IPS-18a (cell line): ENCODE measurements around the gene COL4A2.

Experiments used
- H3K27ac ChIP-seq: one replicate; pipeline ENCODE4 v1.5.1; 2013; ENCODE audit warnings: low read length
- H3K27me3 ChIP-seq: one replicate; pipeline ENCODE4 v1.6.1; 2013; ENCODE audit warnings: mild to moderate bottlenecking, low read length; ENCODE audit not compliant: control insufficient read depth, insufficient read depth
- H3K36me3 ChIP-seq: one replicate; pipeline ENCODE4 v1.6.1; 2013; ENCODE audit warnings: low read depth, low read length; ENCODE audit not compliant: control insufficient read depth
- H3K4me1 ChIP-seq: one replicate; pipeline ENCODE4 v1.6.1; 2013; ENCODE audit warnings: low read depth, low read length; ENCODE audit not compliant: control insufficient read depth
- H3K4me3 ChIP-seq: one replicate; pipeline ENCODE4 v1.5.1; 2013; ENCODE audit warnings: low read length
- H3K9ac ChIP-seq: one replicate; pipeline ENCODE4 v1.6.1; 2013; ENCODE audit warnings: mild to moderate bottlenecking, low read length, moderate library complexity
- H3K9me3 ChIP-seq: one replicate; pipeline ENCODE4 v1.6.1; 2013; ENCODE audit warnings: low read depth, low read length; ENCODE audit not compliant: control insufficient read depth

The COL4A2 gene

DNA sequence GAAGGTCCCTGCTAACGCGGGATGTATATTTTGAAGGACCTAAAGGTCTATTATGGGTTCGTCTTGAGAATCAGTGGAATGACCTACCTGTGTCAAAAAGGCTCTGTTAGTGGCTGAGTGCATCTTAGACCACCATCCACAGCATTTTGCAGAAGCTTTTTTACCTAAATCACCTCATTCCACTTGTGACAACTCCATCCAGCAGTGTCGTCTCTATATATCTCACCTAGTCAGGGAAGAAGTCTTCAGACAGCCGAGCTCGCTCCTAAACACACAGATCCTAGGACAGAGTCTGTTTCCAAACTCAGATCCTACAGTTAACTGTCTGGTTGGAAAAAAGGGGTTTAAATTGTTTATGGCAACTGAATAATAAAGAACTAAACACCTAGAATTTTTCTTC lies 33.8 kb upstream of the COL4A2 start:
- H3K36me3 ChIP-seq, result no peaks in the 10 kb centered on the region
- H3K9ac ChIP-seq, result no peak overlapping the region
- no peaks in the 10 kb centered on the region for H3K27me3 ChIP-seq
- H3K4me3 ChIP-seq, result no peak overlapping the region
- no peak overlapping the region for H3K27ac ChIP-seq
- H3K4me1 ChIP-seq, result peaks cover under 1% of the 10 kb centered on the region
- no peaks in the 10 kb centered on the region for H3K9me3 ChIP-seq

DNA sequence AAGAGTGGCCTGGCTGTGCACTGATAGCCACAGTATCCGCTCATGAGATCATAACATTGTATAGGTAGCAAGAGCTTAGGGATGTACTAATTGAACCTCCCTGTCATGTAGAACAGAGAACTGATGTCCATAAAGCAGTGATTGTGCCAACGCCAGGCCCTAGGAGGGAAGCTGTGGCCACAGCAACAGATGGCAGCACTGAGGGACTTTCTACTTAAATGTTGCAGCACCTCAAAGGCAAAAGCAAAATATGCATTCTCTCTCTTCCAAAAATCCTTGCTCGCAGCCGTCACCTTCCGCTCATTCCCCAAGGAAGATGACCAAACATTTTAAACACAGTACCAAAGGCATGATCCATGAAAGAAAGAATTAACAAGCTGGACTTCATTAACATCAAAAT lies 32.4 kb upstream of the COL4A2 start:
- no peak overlapping the region for H3K9ac ChIP-seq
- no peak overlapping the region for H3K4me3 ChIP-seq
- H3K9me3 ChIP-seq, result no peaks in the 10 kb centered on the region
- no peaks in the 10 kb centered on the region for H3K27me3 ChIP-seq
- H3K4me1 ChIP-seq, result no peaks in the 10 kb centered on the region
- H3K36me3 ChIP-seq, result no peaks in the 10 kb centered on the region
- no peak overlapping the region for H3K27ac ChIP-seq

DNA sequence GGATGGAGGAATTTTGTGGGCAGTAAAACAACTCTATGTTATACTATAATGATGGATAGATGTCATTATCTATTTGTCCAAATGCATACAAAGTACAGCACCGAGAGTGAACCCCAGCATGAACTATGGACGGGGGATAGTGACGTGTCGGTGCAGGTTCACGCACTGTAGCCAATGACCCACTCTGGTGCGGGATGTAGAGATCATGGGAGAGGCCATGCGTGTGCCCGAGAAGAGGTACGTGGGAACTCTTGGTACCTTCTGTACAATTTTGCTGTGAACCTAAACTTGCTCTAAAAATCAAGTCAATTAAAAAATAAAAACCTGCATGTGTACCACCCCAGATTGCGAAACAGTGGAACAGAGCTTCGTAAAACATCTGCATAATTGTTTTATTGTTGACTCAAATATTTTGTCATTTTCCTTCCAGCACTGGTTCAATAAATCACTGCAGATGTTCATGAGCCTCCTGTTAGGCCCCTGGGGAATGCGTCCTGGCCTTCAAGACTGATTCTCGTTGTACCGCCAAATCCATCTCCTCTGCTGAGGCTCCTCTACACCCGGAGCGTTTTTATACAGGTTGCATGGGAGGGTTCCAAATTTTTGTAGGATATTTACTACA lies 31.0 kb upstream of the COL4A2 start:
- H3K4me3 ChIP-seq, result no peak overlapping the region
- H3K9me3 ChIP-seq, result no peaks in the 10 kb centered on the region
- no peak overlapping the region for H3K27ac ChIP-seq
- H3K9ac ChIP-seq, result no peak overlapping the region
- H3K36me3 ChIP-seq, result no peaks in the 10 kb centered on the region
- H3K4me1 ChIP-seq, result no peaks in the 10 kb centered on the region
- H3K27me3 ChIP-seq, result no peaks in the 10 kb centered on the region

DNA sequence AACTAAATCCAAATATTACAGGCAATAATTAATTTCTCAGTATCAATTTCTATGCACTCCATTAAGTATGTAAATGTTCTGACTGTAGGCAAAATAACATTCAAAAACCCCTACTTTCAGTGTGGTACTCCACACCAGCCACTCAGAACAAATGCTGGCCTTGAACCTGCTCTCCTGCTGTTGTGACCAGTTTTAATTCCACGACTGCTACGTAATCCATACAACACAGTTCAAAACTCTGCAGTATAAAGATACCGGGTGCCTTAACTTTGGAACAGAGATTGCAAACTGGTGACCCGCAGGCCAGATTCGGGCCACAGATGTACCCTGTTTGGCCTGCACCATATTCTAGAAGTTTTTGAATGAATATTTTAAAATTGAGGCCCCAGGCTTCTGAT lies 30.5 kb upstream of the COL4A2 start:
- Histone ChIP-seq H3K27ac (no peak overlapping the region), H3K36me3 (no peaks in the 10 kb centered on the region), H3K4me1 (no peaks in the 10 kb centered on the region), H3K4me3 (no peak overlapping the region), H3K27me3 (no peaks in the 10 kb centered on the region), H3K9me3 (no peaks in the 10 kb centered on the region), H3K9ac (no peak overlapping the region)

DNA sequence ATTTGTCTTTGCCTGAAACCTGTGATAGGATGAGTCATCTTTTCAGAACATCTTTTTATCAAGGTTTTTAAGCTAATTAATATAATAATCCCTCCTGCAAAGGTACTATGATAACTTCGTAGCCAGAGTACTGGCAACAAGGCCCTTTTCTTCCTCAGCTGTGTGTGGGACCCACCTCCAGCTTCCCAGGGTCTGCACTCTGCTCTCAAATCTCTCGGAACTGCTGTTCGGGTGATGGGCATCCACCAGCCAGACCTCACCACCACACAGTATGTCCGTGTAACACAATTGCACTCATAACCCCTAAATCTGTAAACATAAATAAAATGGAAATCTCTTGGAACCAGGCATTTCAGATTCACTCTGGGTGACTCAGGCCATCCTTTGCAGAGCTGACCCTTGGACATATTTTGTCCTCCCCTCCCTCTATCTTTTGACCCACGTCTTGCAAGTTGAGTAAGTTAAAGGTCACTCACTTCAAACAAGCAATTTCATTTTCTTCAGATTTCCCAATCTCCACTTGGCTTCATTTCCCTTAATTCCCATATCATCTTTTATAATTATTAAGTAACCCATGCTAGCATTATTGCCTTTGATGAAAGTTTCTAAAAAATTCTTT lies 29.6 kb upstream of the COL4A2 start:
- no peaks in the 10 kb centered on the region for H3K9me3 ChIP-seq
- no peak overlapping the region for H3K9ac ChIP-seq
- no peaks in the 10 kb centered on the region for H3K27me3 ChIP-seq
- no peak overlapping the region for H3K4me3 ChIP-seq
- no peaks in the 10 kb centered on the region for H3K4me1 ChIP-seq
- H3K36me3 ChIP-seq, result no peaks in the 10 kb centered on the region
- no peak overlapping the region for H3K27ac ChIP-seq

DNA sequence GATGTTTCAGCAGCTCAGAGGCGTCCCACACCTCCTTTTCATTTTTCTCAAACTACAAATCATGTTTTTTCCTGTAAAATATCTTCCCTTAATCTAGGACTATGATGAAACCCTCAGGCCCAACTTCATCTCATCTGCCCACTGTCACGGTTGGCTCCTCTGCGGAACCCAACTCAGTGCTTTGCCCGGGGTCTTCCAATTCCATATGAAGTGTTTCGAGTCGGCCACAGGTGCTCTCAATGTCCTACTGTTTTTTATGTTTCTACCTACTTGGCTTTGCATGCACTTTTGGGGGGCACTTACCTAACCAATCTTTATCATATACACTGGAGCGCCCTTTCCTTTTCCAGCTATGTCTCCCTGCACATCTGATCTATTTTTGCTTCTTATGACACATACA lies 28.2 kb upstream of the COL4A2 start:
- Histone ChIP-seq H3K36me3 (no peaks in the 10 kb centered on the region), H3K27me3 (no peaks in the 10 kb centered on the region), H3K9me3 (no peaks in the 10 kb centered on the region), H3K27ac (no peak overlapping the region), H3K4me3 (no peak overlapping the region), H3K9ac (no peak overlapping the region), H3K4me1 (no peaks in the 10 kb centered on the region)

DNA sequence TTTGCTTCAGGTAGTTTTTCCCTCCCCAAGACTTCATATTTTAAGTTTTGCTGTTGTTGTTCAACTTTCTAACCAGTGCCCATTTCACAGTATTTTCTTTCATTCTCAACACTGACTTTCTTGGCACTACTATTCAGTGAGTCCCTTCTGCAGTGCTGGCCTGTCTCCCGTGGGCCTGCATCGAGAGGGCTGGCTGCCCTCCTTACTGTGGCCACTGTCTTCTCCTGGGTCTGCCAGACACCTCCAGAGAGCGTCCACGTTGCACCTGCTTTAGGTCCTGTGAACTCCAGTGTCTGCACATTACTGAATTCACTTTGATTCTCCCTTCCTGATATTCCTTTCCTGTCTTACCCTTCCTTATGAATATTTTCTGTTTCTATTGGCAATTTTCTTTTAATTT lies 27.4 kb upstream of the COL4A2 start:
- H3K36me3 ChIP-seq, result no peaks in the 10 kb centered on the region
- no peaks in the 10 kb centered on the region for H3K4me1 ChIP-seq
- H3K27me3 ChIP-seq, result no peaks in the 10 kb centered on the region
- H3K9ac ChIP-seq, result no peak overlapping the region
- no peak overlapping the region for H3K27ac ChIP-seq
- H3K4me3 ChIP-seq, result no peak overlapping the region
- H3K9me3 ChIP-seq, result no peaks in the 10 kb centered on the region

DNA sequence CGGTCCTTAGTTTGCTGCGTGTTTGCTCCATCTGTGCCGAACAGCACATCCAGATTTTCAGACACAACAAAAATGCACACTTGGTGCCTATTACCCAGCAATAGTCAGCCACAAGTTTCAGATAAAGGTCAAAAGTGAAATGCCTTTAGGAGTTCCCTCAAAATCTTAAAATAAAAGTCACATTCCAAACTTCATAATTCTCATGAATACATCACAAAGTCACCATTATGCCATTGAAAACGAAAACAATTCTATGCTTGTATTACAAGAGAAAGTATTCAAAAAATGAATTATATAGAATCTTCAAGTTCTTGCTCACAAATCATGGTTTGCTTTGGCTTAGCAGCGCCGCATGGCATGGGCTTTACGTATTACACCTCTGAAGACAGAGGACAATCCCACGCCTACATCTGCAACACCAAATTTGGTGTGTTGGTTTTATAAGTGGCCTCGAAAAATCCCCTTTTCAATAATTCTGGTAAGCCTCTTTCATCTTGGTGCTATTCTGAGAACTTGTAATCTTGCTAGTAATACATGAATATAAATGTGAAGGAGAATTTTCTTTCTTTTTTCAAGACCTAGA lies 26.8 kb upstream of the COL4A2 start:
- no peaks in the 10 kb centered on the region for H3K4me1 ChIP-seq
- no peak overlapping the region for H3K4me3 ChIP-seq
- no peaks in the 10 kb centered on the region for H3K27me3 ChIP-seq
- no peaks in the 10 kb centered on the region for H3K9me3 ChIP-seq
- H3K36me3 ChIP-seq, result no peaks in the 10 kb centered on the region
- no peak overlapping the region for H3K27ac ChIP-seq
- H3K9ac ChIP-seq, result no peak overlapping the region

DNA sequence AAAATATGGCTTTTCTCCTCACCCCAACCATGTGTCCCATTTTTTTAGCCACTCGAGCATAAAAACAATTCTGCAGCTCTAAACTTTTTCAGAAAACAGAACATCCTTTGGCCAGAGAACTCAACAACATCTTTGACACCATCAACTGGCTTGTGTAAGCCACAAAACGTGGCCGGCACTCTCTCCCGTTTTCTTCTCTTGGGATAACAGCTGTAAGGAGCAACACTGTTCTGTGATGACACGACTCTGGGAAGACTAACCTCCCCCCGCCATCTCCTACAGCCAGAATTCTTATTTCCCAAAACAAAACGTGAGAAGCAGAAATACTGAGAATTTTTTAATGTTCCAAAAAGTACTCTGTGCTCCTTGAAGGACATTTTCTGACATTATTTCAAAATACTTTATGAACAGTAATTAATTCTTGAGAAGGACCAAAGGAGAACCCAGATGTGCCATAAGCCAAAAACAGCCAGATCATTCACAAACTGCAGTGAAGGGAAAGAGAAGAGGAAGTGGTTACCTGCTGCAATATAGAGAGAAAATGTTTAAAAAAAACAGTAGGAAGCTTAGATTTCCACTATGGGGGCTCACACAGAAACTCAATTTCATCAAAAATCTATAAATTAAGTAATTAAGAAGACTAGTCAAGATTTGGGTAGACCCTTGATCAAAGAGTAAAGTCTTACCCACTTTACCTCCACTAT lies 25.9 kb upstream of the COL4A2 start:
- Histone ChIP-seq H3K4me1 (no peaks in the 10 kb centered on the region), H3K27me3 (no peaks in the 10 kb centered on the region), H3K4me3 (no peak overlapping the region), H3K27ac (no peak overlapping the region), H3K9me3 (no peaks in the 10 kb centered on the region), H3K9ac (no peak overlapping the region), H3K36me3 (no peaks in the 10 kb centered on the region)

DNA sequence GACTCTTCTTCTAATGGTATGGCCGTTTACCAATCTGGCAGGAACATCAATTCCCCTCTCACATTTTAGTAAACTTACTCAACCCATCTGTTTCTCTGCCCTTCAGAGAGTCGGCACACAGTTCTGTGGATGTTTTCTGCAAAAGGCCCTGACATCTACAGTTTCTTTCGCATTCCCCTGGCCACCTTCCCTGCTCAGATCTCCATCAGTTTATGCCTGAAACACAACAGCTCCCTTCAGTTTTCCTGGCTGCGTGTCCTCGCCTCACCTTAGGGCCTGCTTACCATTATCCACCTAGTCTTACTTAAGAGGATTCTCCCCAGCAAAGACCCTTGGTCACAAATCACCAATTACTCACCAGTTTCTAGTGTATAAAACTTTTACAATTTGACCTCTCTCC lies 25.3 kb upstream of the COL4A2 start:
- H3K9ac ChIP-seq, result no peak overlapping the region
- no peaks in the 10 kb centered on the region for H3K36me3 ChIP-seq
- no peak overlapping the region for H3K27ac ChIP-seq
- no peaks in the 10 kb centered on the region for H3K4me1 ChIP-seq
- no peaks in the 10 kb centered on the region for H3K27me3 ChIP-seq
- no peak overlapping the region for H3K4me3 ChIP-seq
- H3K9me3 ChIP-seq, result no peaks in the 10 kb centered on the region

DNA sequence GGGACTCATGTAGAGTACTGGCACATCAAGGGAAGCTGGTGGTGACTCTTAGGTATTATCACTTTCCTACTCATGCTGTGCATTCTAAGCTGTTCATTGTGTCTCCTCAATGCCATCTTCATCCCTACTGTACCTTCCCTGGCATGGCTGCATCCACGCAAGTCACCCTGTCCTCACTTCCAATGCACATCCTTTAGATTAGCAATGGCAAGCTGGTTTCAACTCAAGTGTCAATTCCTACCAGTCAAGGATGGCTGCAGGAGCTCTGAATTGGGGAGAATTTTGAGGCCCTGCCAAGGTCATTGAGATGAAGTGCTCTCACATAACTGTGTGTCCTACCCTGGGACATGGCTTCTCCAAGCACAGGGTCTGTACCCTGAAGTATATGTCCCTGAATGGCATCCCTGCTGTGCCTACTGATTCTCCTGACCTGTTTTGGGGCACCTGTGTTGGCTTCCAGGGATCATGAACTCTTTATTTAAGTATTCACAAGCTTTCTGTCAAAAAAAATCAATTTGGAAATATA lies 24.7 kb upstream of the COL4A2 start:
- H3K36me3 ChIP-seq, result no peaks in the 10 kb centered on the region
- H3K27ac ChIP-seq, result no peak overlapping the region
- no peak overlapping the region for H3K4me3 ChIP-seq
- no peaks in the 10 kb centered on the region for H3K9me3 ChIP-seq
- no peaks in the 10 kb centered on the region for H3K27me3 ChIP-seq
- H3K4me1 ChIP-seq, result no peaks in the 10 kb centered on the region
- no peak overlapping the region for H3K9ac ChIP-seq
